ENCODE measurements around the gene STPG1. TPM values are rescaled to one million over a fixed set of nuclear protein-coding genes. Genes with fewer than 3 reads are reported as not detected.
A peak's percentile ranks its signal among the peaks of the same experiment; 100 is the strongest.

STPG1 gene
- total and polyA plus RNA-seq, 9 of the 15 experiments (the other 6 are each of a cell fraction or from before 2014, with no cell fraction given) = 5.0 to 11.9 (median 8.3) TPM

DNA sequence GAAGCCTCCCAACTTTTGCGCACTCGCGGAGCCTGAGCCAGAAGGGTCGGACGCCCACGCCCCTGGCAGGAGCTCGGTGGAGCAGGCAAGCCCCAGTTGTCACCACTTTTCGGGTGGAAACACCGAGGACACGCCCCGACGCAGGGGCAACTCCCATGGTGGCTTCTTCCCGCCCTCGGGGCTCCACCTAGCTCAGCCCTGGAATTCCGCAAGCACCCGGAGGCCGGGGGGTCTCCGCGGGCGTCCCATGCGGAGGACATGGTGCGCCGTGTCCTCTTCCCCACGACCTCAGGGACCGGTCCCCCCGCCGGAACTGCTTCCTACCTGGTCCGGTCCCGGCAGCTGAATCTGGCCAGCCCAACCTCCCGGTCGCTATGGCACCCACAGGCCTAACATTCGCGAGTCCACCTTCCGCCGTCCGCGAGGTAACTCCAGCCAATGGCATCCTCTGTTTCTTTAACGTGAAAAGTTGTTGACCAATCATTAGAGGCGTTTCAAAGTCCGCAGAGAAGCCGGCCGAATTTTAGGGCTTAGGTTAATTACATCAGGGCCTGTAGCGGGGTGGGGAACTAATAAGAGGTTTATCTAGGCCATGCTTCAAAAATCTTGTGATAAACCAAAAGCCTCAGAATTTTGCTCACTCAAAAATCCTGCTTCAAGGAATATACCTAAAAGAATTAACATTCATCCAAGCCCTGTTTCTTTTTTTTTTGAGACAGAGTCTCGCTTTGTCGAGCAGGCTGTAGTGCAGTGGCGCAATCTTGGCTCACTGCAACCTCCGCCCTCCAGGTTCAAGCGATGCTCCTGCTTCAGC is at the start of gene STPG1 (continued):
- TF ChIP-seq, protein P1, sequence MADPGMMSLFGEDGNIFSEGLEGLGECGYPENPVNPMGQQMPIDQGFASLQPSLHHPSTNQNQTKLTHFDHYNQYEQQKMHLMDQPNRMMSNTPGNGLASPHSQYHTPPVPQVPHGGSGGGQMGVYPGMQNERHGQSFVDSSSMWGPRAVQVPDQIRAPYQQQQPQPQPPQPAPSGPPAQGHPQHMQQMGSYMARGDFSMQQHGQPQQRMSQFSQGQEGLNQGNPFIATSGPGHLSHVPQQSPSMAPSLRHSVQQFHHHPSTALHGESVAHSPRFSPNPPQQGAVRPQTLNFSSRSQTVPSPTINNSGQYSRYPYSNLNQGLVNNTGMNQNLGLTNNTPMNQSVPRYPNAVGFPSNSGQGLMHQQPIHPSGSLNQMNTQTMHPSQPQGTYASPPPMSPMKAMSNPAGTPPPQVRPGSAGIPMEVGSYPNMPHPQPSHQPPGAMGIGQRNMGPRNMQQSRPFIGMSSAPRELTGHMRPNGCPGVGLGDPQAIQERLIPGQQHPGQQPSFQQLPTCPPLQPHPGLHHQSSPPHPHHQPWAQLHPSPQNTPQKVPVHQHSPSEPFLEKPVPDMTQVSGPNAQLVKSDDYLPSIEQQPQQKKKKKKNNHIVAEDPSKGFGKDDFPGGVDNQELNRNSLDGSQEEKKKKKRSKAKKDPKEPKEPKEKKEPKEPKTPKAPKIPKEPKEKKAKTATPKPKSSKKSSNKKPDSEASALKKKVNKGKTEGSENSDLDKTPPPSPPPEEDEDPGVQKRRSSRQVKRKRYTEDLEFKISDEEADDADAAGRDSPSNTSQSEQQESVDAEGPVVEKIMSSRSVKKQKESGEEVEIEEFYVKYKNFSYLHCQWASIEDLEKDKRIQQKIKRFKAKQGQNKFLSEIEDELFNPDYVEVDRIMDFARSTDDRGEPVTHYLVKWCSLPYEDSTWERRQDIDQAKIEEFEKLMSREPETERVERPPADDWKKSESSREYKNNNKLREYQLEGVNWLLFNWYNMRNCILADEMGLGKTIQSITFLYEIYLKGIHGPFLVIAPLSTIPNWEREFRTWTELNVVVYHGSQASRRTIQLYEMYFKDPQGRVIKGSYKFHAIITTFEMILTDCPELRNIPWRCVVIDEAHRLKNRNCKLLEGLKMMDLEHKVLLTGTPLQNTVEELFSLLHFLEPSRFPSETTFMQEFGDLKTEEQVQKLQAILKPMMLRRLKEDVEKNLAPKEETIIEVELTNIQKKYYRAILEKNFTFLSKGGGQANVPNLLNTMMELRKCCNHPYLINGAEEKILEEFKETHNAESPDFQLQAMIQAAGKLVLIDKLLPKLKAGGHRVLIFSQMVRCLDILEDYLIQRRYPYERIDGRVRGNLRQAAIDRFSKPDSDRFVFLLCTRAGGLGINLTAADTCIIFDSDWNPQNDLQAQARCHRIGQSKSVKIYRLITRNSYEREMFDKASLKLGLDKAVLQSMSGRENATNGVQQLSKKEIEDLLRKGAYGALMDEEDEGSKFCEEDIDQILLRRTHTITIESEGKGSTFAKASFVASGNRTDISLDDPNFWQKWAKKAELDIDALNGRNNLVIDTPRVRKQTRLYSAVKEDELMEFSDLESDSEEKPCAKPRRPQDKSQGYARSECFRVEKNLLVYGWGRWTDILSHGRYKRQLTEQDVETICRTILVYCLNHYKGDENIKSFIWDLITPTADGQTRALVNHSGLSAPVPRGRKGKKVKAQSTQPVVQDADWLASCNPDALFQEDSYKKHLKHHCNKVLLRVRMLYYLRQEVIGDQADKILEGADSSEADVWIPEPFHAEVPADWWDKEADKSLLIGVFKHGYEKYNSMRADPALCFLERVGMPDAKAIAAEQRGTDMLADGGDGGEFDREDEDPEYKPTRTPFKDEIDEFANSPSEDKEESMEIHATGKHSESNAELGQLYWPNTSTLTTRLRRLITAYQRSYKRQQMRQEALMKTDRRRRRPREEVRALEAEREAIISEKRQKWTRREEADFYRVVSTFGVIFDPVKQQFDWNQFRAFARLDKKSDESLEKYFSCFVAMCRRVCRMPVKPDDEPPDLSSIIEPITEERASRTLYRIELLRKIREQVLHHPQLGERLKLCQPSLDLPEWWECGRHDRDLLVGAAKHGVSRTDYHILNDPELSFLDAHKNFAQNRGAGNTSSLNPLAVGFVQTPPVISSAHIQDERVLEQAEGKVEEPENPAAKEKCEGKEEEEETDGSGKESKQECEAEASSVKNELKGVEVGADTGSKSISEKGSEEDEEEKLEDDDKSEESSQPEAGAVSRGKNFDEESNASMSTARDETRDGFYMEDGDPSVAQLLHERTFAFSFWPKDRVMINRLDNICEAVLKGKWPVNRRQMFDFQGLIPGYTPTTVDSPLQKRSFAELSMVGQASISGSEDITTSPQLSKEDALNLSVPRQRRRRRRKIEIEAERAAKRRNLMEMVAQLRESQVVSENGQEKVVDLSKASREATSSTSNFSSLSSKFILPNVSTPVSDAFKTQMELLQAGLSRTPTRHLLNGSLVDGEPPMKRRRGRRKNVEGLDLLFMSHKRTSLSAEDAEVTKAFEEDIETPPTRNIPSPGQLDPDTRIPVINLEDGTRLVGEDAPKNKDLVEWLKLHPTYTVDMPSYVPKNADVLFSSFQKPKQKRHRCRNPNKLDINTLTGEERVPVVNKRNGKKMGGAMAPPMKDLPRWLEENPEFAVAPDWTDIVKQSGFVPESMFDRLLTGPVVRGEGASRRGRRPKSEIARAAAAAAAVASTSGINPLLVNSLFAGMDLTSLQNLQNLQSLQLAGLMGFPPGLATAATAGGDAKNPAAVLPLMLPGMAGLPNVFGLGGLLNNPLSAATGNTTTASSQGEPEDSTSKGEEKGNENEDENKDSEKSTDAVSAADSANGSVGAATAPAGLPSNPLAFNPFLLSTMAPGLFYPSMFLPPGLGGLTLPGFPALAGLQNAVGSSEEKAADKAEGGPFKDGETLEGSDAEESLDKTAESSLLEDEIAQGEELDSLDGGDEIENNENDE (IDR thresholded peaks at IDR 0.05; ENCODE audit: low read depth, low read length) = no peak
- TF ChIP-seq ZNF121 (CRISPR knock-in tag; conservative IDR thresholded peaks at IDR 0.05) (no peak), FOSL1 (tag; conservative IDR thresholded peaks at IDR 0.05) (no peak), CSDE1 (IDR thresholded peaks at IDR 0.05) (peak in 1 of 2 experiments; percentile 78; a peak in 2 of 4 replicates), ZNF444 (CRISPR knock-in tag; IDR thresholded peaks at IDR 0.05) (no peak), NELFE (IDR thresholded peaks at IDR 0.05; ENCODE audit: insufficient read depth, insufficient read length) (no peak), GTF2F1 (IDR thresholded peaks at IDR 0.05; ENCODE audit: low read depth, low read length) (no peak)
- TF ChIP-seq, protein P2, sequence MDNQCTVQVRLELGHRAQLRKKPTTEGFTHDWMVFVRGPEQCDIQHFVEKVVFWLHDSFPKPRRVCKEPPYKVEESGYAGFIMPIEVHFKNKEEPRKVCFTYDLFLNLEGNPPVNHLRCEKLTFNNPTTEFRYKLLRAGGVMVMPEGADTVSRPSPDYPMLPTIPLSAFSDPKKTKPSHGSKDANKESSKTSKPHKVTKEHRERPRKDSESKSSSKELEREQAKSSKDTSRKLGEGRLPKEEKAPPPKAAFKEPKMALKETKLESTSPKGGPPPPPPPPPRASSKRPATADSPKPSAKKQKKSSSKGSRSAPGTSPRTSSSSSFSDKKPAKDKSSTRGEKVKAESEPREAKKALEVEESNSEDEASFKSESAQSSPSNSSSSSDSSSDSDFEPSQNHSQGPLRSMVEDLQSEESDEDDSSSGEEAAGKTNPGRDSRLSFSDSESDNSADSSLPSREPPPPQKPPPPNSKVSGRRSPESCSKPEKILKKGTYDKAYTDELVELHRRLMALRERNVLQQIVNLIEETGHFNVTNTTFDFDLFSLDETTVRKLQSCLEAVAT (IDR thresholded peaks at IDR 0.05) = peak in 1 of 2 experiments; percentile 60; a peak in 2 of 4 replicates
- TF ChIP-seq, protein P3, sequence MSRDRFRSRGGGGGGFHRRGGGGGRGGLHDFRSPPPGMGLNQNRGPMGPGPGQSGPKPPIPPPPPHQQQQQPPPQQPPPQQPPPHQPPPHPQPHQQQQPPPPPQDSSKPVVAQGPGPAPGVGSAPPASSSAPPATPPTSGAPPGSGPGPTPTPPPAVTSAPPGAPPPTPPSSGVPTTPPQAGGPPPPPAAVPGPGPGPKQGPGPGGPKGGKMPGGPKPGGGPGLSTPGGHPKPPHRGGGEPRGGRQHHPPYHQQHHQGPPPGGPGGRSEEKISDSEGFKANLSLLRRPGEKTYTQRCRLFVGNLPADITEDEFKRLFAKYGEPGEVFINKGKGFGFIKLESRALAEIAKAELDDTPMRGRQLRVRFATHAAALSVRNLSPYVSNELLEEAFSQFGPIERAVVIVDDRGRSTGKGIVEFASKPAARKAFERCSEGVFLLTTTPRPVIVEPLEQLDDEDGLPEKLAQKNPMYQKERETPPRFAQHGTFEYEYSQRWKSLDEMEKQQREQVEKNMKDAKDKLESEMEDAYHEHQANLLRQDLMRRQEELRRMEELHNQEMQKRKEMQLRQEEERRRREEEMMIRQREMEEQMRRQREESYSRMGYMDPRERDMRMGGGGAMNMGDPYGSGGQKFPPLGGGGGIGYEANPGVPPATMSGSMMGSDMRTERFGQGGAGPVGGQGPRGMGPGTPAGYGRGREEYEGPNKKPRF (IDR thresholded peaks at IDR 0.05; ENCODE audit: low read depth, low read length) = no peak
- TF ChIP-seq, protein P4, sequence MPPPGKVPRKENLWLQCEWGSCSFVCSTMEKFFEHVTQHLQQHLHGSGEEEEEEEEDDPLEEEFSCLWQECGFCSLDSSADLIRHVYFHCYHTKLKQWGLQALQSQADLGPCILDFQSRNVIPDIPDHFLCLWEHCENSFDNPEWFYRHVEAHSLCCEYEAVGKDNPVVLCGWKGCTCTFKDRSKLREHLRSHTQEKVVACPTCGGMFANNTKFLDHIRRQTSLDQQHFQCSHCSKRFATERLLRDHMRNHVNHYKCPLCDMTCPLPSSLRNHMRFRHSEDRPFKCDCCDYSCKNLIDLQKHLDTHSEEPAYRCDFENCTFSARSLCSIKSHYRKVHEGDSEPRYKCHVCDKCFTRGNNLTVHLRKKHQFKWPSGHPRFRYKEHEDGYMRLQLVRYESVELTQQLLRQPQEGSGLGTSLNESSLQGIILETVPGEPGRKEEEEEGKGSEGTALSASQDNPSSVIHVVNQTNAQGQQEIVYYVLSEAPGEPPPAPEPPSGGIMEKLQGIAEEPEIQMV (tag; conservative IDR thresholded peaks at IDR 0.05; ENCODE audit: low read depth) = peak; percentile 100
